ENCODE measurements around the gene ADI1.

The ADI1 gene

GRCh38 chr2:3450385-3451010 is 68.8 kb downstream of the ADI1 start:
- H3K4me3 ChIP-seq (ENCODE audit: low read length), result no peak overlapping the region
- no peak for DNase-seq (ENCODE audit: low read depth)
- TF ChIP-seq CTCF (conservative IDR thresholded peaks at IDR 0.05; ENCODE audit: low read length), result no peak

DNA sequence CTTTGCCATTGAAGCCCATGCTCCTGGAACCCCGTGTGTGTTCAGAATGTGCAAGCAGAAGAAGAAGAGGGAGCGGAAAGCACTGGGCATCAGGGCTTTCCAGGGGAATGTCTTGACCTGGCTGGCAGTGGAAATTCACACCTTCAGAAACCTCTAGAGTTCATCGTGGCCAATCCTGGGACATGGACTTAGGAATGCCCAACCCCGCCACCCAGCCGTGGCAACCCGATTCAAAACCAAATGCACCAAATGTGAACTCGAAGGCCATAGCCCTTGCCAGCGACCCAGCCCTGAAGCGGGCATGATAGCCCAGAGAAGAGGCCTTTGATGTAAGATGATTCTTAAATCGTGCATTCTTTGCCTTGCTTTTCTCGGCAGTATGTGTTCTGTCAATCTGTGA is 69.4 kb downstream of the ADI1 start:
- TF ChIP-seq CTCF (conservative IDR thresholded peaks at IDR 0.05; ENCODE audit: low read length), result no peak
- H3K4me3 ChIP-seq (ENCODE audit: low read length), result no peak overlapping the region
- DNase-seq (ENCODE audit: low read depth), result no peak

DNA sequence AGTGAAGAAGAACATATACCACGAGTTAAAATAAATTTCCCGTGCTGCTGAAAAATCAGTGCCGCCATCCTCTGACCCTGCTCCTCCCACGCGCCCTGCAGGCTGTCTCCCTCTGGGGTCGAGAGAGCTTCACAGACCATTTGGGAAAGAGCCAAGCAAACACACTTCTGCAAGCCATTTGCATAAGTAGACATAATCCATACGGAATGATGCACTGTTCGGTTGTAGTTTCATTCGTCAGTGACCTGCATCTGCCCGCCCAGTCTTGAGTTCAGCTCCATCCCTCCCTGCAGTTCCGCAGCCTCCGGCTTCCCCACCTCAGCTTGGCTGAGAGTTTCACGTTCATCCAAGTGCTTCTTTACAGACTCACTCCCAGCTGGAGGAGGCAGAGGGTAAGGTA is 70.2 kb downstream of the ADI1 start:
- DNase-seq (ENCODE audit: low read depth), result no peak
- no peak for TF ChIP-seq CTCF (conservative IDR thresholded peaks at IDR 0.05; ENCODE audit: low read length)
- H3K4me3 ChIP-seq (ENCODE audit: low read length), result no peak overlapping the region

DNA sequence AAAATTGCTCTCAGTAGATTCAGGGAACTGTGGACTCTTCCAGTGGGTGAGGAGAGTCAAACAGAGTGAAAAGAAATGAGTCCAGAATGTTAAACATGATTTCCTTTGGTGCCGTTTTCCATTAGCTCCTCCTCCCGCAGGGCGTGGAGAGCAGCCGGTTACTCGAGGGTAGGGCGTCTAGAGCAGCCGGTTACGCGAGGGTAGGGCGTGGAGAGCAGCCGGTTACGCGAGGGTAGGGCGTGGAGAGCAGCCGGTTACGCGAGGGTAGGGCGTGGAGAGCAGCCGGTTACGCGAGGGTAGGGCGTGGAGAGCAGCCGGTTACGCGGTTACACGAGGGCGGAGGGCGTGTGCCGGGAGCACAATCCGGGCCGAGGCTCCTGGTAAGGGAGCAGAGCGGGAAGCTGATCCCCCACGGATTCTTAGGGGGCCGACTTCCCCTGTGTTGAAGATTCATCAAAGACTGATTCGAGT is 70.9 kb downstream of the ADI1 start:
- 0 out of 2 replicates have a peak overlapping the region, but pooled peaks have one; percentile 3 for H3K4me3 ChIP-seq (ENCODE audit: low read length)
- peak; percentile 17 for DNase-seq (ENCODE audit: low read depth)

DNA sequence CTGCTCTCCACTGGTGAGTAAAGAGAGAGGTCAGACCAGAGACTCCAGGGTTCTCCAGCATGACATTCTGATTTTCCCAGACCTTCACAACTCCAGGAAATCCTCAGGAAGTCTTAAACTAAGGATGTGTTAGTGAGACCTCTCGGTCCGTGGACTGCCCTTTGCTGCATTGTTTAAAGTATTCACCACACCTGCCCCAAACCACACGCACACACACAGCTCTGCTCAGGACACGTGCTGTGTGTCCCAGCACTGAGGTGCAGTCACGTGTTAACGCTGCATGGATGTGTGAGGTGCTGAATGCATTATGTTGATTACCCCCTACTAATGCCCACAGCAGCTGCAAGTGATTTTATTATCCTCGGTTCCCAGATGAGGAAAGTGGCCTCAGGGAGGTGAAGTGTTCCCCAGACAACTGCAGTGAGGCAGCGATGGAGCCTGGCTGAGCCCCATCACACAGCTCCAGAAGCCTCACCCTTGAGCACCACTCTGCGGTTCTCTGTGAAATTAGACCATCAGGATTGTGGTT is 71.5 kb downstream of the ADI1 start:
- no peak for DNase-seq (ENCODE audit: low read depth)
- H3K4me3 ChIP-seq (ENCODE audit: low read length), result no peak overlapping the region
- no peak for TF ChIP-seq CTCF (conservative IDR thresholded peaks at IDR 0.05; ENCODE audit: low read length)

All from AG10803 (cell line).